ENCODE results near the gene MMS19. TPM values are rescaled to one million over a fixed set of nuclear protein-coding genes. Genes with fewer than 3 reads are reported as not detected.
A peak's percentile ranks its signal among the peaks of the same experiment; 100 is the strongest.
"Not testable (repeated sequence)": the region's sequence is repeated elsewhere in the genome, so short reads cannot be mapped to it uniquely, and the experiment has no call there.

Gene MMS19
- total RNA-seq, 1 donor from 2014 or later: 108 TPM

DNA sequence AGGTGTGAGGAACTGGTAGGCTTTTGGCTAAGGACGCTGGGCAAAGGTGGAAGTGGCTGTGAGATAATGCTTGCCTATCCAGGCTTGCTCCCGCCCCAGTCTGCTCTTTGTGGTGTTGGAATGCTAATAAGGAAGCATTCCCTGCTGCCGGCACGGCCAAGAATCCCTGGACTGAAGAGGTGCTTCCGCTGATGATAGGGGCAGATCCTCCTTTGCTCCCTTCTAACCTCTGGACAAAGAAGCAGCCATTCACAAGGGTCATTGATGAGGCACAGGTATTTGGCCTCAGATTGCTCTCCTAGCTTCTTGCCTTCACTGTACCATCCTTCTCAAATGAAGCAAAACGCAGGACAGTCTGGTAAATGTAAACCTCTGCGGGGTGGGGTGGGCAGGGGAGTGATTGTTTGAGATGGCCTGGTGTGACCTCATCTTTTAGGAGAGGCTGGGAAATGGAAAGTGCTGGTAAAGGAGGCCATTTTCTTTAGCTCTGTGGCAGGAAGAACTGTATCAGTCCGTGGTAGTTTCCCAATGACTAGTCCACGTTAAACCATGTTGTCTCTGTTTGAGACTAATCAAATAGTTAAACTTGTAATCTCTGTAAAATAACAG, 70.5 kb downstream of the MMS19 start:
- no peak for DNase-seq (ENCODE audit: low read depth)
- H3K4me3 ChIP-seq (ENCODE audit: low read depth, low read length): peak overlapping the region; percentile 98

DNA sequence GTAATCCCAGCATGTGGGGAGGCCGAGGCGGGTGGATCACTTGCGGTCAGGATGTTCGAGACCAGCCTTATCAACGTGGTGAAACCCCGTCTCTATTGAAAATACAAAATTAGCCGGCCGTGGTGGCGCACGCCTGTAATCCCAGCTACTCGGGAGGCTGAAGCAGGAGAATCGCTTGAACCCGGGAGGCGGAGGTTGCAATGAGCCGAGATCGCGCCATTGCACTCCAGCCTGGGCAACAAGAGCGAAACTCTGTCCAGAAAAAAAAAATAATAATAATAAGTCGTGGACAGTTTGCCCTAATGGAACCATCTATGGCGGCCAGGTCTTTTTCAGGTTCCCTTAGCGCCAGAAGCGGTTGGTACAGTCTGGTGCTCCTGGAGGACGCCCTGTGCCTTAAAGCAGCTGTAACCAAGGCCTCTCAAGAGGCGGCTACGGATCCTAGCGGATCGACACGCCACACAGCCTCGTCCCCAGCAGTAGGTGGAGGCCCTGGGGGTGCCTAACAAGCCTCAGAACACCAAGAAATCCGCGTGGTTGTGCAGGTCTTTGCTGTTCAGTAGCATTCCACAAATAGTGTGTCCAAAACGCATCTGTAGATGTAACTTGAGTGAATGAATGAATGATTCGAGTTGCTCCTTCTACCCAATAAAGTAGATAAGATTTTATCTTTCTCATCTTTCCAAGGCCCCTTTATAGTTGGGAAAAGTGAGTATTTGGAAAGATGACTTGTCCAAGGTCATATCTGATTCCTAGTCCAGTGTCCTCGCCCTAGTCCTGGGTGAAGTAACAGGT, 71.2 kb downstream of the MMS19 start:
- H3K4me3 ChIP-seq (ENCODE audit: low read depth, low read length): peak overlapping the region; percentile 98
- no peak for DNase-seq (ENCODE audit: low read depth)
- TF ChIP-seq, protein P1, sequence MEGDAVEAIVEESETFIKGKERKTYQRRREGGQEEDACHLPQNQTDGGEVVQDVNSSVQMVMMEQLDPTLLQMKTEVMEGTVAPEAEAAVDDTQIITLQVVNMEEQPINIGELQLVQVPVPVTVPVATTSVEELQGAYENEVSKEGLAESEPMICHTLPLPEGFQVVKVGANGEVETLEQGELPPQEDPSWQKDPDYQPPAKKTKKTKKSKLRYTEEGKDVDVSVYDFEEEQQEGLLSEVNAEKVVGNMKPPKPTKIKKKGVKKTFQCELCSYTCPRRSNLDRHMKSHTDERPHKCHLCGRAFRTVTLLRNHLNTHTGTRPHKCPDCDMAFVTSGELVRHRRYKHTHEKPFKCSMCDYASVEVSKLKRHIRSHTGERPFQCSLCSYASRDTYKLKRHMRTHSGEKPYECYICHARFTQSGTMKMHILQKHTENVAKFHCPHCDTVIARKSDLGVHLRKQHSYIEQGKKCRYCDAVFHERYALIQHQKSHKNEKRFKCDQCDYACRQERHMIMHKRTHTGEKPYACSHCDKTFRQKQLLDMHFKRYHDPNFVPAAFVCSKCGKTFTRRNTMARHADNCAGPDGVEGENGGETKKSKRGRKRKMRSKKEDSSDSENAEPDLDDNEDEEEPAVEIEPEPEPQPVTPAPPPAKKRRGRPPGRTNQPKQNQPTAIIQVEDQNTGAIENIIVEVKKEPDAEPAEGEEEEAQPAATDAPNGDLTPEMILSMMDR (conservative IDR thresholded peaks at IDR 0.05; ENCODE audit: low read depth, low read length): no peak

More for the DNA sequence above, 70.5 kb downstream of the MMS19 start:
- TF ChIP-seq, protein P1 (conservative IDR thresholded peaks at IDR 0.05; ENCODE audit: low read depth, low read length): no peak

DNA sequence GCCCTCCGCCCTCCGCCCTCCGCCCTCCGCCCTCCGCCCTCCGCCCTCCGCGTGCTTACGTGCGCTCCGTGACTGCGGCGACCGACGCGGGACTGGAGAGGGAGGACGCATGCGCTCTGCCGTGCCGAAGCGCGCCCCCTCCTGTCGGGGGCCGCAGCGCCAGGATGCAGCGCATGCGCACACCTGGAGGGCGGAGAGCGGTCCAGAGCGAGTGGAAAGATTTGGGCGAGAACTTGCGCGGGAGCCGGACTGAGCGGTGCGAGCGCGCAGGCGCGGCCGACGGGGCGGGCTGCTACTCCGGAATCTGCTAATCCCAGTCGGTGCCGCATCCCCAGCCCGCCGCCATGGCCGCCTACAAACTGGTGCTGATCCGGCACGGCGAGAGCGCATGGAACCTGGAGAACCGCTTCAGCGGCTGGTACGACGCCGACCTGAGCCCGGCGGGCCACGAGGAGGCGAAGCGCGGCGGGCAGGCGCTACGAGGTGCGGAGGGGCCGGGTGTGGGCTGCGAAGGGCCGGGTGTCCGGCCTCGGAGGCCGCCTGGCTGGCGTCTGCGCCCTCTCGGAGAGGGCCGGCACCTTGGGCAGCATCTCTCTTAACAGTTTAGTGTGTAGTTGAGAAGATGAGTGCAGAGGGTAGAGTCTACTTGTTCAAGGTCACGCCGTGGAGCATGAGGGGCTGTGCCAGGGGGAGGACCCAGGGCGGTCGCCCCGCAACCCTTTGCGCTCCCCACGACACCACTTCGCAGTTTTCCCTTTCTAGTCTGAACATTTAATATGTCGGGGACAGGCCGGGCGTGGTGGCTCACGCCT, 72.1 kb downstream of the MMS19 start, which contains the start of gene PGAM1:
TSS of gene PGAM1 (plus strand) at position 228 of the 812 bp plus-strand sequence. CDS start at position 345, 117 bp downstream.
- DNase-seq (ENCODE audit: low read depth): no peak
- H3K4me3 ChIP-seq (ENCODE audit: low read depth, low read length): peak within 1 kb of the TSS; percentile 98

DNA sequence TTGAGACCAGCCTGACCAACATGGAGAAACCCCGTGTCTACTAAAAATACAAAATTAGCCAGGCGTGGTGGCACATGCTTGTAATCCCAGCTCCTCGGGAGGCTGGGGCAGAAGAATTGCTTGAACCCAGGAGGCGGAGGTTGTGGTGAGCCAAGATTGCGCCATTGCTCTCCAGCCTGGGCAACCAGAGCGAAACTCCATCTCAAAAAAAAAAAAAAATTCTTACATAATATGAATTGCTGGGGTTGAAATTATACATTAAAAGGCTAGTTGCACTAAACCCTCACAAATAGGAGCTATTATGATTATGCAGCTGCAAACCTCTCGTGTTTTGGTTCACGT, 74.5 kb downstream of the MMS19 start:
- DNase-seq (ENCODE audit: low read depth): not testable (repeated sequence)

More for the DNA sequence above, 72.1 kb downstream of the MMS19 start, which contains the start of gene PGAM1:
- TF ChIP-seq, protein P1 (conservative IDR thresholded peaks at IDR 0.05; ENCODE audit: low read depth, low read length): peak; percentile 64

DNA sequence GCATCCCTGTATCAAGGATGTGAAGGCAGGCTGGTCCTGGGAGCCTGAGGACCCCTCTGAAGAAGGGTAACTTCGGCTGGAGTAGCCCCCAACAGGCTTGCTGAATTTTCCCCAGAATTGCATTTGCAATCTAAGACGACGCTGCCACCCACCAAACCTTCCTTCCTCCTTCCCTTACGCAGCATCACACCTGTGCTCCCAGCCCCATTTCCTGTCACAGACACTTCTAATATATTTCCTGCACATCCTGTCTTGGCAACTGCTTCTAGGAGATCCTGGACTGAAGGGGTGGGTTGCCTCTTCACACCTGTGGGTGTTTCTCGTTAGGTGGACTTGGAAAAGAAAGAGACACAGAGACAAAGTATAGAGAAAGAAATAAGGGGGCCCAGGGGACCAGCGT, 81.7 kb downstream of the MMS19 start:
- no peak overlapping the region for H3K4me3 ChIP-seq (ENCODE audit: low read depth, low read length)
- TF ChIP-seq, protein P1 (conservative IDR thresholded peaks at IDR 0.05; ENCODE audit: low read depth, low read length): no peak
- no peak for DNase-seq (ENCODE audit: low read depth)

More for the DNA sequence above, 74.5 kb downstream of the MMS19 start:
- not testable (repeated sequence) for H3K4me3 ChIP-seq (ENCODE audit: low read depth, low read length)

DNA sequence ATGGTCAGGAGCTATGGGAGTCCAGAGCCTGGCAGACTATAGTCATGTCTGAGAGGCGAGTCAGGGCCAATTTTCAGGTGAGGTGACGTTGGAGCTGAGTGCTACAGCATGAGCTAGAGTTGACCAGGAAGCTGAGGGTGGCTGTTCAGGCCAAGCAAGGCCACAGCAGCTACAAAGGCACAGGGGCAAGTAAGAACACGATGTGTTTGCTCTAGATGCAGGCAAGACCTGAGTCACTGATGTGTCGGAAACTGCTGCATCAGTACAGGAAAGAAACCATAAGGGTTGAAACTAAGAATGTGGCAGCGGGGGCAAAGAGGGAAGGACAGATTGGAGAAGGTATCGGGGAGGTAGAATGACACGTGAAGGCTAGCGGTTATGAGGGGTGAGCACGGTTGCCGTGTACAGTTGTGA, 85.3 kb downstream of the MMS19 start:
- TF ChIP-seq, protein P1 (conservative IDR thresholded peaks at IDR 0.05; ENCODE audit: low read depth, low read length): no peak
- H3K4me3 ChIP-seq (ENCODE audit: low read depth, low read length): no peak overlapping the region
- no peak for DNase-seq (ENCODE audit: low read depth)

DNA sequence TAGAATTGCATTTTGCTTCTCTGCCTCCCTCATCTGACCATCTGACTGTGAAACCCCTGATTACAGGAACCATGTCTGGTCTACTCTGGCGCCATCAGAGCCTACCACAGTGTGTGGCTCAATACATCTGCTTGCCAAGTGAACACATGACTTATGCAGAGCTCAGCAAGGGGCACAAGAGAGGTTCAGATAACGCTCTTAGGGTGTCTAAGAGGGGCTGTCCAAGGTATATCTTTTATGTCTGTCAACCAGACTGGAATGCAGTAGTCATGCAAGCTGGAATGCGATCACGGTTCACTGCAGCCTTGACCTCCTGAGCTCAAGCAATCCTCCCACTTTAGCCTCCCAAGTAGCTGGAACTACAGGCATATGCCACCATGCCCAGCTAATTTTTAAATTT, 86.8 kb downstream of the MMS19 start:
- no peak for DNase-seq (ENCODE audit: low read depth)
- TF ChIP-seq, protein P1 (conservative IDR thresholded peaks at IDR 0.05; ENCODE audit: low read depth, low read length): no peak
- H3K4me3 ChIP-seq (ENCODE audit: low read depth, low read length): no peak overlapping the region
